Ishikawa (cell line): ENCODE results near the gene ZBTB47.

Source experiments
- CEBPB ChIP-seq: IDR thresholded peaks from 2 replicates; pipeline ENCODE4 v1.6.1; 2012
- CREB1 ChIP-seq: IDR thresholded peaks from 2 replicates; pipeline ENCODE4 v1.6.1; 2012; ENCODE audit warnings: low read depth
- EGR1 ChIP-seq: IDR thresholded peaks from 2 replicates; pipeline ENCODE4 v1.6.1; 2012
- EP300 ChIP-seq: IDR thresholded peaks from 2 replicates; pipeline ENCODE4 v1.6.1; 2012; ENCODE audit warnings: borderline replicate concordance
- FOXM1 ChIP-seq: IDR thresholded peaks from 2 replicates; pipeline ENCODE4 v1.6.1; 2012; ENCODE audit warnings: low read depth, borderline replicate concordance
- NFIC ChIP-seq: IDR thresholded peaks from 2 replicates; pipeline ENCODE4 v1.6.1; 2012
- RAD21 ChIP-seq: IDR thresholded peaks from 2 replicates; pipeline ENCODE4 v1.6.1; 2012; ENCODE audit warnings: low read depth
- TAF1 ChIP-seq: IDR thresholded peaks from 2 replicates; pipeline ENCODE4 v1.6.1; 2012; ENCODE audit warnings: low read depth, mild to moderate bottlenecking
- TCF12 ChIP-seq: IDR thresholded peaks from 2 replicates; pipeline ENCODE4 v1.6.1; 2012; ENCODE audit warnings: low read depth
- TEAD4 ChIP-seq: IDR thresholded peaks from 2 replicates; pipeline ENCODE4 v1.6.1; 2012
- YY1 ChIP-seq: IDR thresholded peaks from 2 replicates; pipeline ENCODE4 v1.6.1; 2012; ENCODE audit warnings: low read depth
- ZBTB7A ChIP-seq: IDR thresholded peaks from 2 replicates; pipeline ENCODE4 v1.6.1; 2012; ENCODE audit warnings: low read depth
- TF ChIP-seq, protein P1 (sequence below): IDR thresholded peaks from 2 replicates; pipeline ENCODE4 v1.6.1; 2012
- TF ChIP-seq, protein P2 (sequence below): IDR thresholded peaks from 2 replicates; pipeline ENCODE4 v1.6.1; 2012
- TF ChIP-seq, protein P3 (sequence below): IDR thresholded peaks from 2 replicates; pipeline ENCODE4 v1.6.1; 2012; ENCODE audit warnings: low read depth, mild to moderate bottlenecking

ZBTB47 gene

DNA sequence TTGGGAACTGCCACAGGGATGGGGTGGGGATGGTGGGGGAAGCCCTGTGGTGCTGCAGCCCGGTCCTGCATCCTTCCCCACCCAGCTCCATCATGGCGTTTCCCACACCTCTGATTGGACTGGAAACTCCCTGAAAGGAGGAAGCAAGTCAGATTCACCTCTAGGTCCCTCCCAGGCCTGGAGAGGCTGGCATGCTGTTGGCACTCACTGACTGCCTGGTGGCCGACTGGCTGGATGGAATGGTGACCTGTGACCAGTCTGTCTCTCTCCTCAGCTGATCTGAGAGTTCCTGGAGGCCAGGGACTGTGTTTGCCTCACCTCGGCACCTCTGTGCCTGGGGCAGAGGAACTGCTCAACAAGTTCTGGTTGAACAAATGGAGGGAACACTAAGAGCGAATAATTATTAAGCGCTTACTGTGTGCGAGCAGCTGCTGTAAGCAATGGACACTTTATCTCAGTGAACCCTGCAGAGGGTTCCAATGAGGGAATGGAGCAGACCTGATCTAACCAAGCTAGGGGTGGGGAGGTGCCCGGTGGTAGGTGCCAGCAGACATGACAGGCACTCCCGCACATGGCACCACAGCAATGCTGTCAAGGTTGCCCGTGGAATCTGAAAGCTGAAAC, 52.6 kb downstream of the ZBTB47 start:
- TF ChIP-seq RAD21 (no peak), CEBPB (no peak), YY1 (no peak), ZBTB7A (no peak)

DNA sequence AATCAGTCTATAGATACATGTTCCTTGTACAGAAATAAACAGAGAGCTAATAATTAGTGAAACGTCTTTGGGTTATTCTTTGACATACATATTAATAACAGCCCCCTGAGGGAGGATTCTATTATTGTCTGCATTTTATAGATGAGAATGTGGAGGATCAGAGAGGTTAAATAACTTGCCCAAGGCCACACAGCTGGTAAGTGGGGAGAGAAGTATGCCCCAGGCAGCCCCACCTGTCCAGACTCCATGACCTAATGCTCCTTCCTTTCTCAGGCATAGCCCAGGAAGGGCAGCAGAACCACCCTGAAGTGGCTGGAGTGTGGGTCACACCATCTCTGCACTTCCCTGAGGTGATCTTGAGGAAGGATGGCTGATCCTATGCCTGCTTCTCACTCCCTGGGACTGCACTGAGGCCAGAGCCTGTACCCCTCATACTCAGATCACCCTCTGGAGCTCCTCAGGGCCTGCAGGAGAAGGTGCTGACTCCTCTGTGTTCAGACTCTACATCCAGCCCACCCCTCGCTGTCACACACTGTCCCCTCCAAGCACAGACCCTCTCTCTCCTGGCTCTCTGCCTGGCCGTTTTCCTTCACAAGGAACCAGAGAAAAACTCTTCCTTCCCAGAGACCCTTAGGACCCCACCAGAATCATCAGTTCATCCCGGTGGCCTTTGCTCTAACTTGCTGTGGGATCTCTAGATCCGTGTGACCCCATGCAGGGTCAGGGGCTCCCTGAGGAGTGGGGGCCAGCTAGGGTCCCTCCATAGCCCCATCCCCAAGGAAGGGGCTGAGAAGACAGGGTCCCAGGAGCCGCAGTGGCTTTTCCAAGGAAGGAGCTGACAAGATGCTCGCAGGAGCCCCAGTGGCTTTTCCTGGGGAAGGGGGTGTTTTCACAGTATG, 53.5 kb downstream of the ZBTB47 start:
- TF ChIP-seq, protein P1, sequence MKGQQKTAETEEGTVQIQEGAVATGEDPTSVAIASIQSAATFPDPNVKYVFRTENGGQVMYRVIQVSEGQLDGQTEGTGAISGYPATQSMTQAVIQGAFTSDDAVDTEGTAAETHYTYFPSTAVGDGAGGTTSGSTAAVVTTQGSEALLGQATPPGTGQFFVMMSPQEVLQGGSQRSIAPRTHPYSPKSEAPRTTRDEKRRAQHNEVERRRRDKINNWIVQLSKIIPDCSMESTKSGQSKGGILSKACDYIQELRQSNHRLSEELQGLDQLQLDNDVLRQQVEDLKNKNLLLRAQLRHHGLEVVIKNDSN = no peak
- TF ChIP-seq, protein P2, sequence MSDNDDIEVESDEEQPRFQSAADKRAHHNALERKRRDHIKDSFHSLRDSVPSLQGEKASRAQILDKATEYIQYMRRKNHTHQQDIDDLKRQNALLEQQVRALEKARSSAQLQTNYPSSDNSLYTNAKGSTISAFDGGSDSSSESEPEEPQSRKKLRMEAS = no peak
- TF ChIP-seq TCF12 = no peak
- no peak for TF ChIP-seq ZBTB7A
- no peak for TF ChIP-seq EP300
- no peak for TF ChIP-seq YY1
- TF ChIP-seq NFIC = no peak
- no peak for TF ChIP-seq TAF1
- TF ChIP-seq CEBPB = no peak
- TF ChIP-seq TEAD4 = no peak

DNA sequence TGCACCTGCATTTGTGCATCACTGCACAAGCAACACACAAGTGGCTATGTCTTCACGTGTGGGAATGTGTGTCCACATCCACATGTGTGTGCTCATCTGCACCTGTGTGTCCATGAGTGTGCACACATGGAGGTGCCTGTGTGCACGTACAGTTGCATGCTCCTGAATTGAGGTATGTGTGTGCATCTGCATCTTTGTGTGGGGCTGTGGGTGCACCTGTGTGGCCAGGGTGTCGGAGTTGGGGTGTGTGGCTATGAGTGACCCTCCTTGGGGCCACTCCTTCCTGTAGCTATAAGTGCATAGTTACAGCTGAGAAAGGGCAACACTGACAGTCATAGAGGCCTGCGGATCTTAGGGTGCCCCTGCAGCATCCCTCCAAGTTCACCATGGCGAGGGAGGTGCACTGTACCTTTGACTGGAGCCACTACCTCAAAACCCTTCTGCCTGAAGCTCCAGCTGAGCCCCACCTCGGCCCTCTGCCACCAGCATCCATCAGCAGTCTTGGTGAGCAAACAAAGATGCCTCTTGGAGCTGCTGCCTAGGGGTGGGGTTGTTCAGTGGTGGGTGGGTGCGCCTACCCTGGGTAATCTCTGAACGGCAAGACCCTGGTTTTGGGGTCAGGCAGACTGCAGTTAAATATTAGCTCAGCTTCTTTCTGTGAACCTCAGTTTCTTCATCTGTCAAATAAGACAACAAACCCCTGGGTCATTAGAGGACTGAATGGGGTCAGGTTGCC, 54.3 kb downstream of the ZBTB47 start:
- TF ChIP-seq CEBPB (no peak), CREB1 (no peak), YY1 (no peak), RAD21 (no peak), EGR1 (no peak), EP300 (no peak)
- TF ChIP-seq, protein P1 = no peak

DNA sequence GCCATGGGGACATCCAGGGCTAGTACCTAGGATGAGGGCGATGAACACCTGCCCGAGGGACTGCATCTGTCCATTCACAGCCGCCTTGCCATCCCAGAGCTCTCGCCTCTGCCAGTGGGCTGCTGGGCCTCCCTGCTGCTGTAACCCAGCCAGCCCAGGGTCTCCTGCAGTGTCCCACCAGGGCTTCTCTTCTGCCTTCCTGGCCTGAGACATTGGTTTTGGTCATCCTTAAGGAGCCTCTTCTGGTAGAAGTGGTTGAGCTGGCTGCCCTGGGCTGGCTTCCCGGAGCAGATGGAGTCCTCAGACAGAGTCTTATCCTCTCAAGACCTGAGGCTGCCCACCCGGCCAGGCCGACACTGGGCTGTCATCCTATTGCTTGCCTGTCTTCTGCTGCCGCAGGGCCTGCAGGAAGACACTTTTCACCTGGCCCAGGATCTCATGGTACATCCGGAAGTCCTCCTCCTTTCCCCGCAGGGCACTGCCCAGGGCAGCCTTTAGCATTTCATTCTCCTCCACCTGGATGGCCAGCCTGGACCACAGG, 55.2 kb downstream of the ZBTB47 start:
- TF ChIP-seq, protein P2 = no peak
- TF ChIP-seq ZBTB7A = no peak
- no peak for TF ChIP-seq EP300
- no peak for TF ChIP-seq RAD21
- TF ChIP-seq EGR1 = no peak
- TF ChIP-seq CEBPB = no peak
- TF ChIP-seq CREB1 = no peak
- no peak for TF ChIP-seq FOXM1
- TF ChIP-seq, protein P1 = no peak
- TF ChIP-seq YY1 = no peak
- no peak for TF ChIP-seq NFIC
- no peak for TF ChIP-seq TAF1
- TF ChIP-seq, protein P3, sequence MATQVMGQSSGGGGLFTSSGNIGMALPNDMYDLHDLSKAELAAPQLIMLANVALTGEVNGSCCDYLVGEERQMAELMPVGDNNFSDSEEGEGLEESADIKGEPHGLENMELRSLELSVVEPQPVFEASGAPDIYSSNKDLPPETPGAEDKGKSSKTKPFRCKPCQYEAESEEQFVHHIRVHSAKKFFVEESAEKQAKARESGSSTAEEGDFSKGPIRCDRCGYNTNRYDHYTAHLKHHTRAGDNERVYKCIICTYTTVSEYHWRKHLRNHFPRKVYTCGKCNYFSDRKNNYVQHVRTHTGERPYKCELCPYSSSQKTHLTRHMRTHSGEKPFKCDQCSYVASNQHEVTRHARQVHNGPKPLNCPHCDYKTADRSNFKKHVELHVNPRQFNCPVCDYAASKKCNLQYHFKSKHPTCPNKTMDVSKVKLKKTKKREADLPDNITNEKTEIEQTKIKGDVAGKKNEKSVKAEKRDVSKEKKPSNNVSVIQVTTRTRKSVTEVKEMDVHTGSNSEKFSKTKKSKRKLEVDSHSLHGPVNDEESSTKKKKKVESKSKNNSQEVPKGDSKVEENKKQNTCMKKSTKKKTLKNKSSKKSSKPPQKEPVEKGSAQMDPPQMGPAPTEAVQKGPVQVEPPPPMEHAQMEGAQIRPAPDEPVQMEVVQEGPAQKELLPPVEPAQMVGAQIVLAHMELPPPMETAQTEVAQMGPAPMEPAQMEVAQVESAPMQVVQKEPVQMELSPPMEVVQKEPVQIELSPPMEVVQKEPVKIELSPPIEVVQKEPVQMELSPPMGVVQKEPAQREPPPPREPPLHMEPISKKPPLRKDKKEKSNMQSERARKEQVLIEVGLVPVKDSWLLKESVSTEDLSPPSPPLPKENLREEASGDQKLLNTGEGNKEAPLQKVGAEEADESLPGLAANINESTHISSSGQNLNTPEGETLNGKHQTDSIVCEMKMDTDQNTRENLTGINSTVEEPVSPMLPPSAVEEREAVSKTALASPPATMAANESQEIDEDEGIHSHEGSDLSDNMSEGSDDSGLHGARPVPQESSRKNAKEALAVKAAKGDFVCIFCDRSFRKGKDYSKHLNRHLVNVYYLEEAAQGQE = no peak
- no peak for TF ChIP-seq TEAD4
- no peak for TF ChIP-seq TCF12

DNA sequence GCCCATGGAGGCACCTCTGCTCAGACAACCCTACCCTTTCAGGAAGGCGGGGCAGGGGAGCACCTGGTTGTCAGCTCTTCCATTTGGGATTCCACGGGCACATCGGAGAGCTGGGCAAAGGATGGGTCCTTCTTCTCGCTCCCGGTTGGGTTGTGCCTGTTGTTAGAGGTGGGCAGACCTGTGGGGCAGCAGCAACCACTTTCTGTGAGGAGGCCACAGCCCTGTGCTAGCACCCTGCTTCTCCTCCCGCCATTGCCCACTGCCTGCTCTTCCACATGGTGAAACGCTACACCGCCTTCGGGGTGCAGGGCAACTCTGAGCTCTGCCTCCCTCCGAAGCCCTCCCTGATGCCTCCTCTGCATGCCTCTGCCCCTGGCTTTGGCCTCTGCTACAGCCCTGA, 56.1 kb downstream of the ZBTB47 start:
- TF ChIP-seq CREB1 (no peak), NFIC (no peak), YY1 (no peak), TCF12 (no peak), EP300 (no peak), CEBPB (no peak), RAD21 (no peak), EGR1 (no peak), TEAD4 (no peak), TAF1 (no peak), FOXM1 (no peak), ZBTB7A (no peak)
- TF ChIP-seq, protein P1 = no peak
- TF ChIP-seq, protein P2 = no peak
- TF ChIP-seq, protein P3 = no peak
